GM11168 (cell line): Measurements from ENCODE around the gene EEA1.

Experiments used
- in situ Hi-C: fragments of 300-500 bp; cut with MboI; formaldehyde crosslinking; loops from one replicate; pipeline ENCODE4 v1.12.0; 2022; ENCODE audit warnings: low sequenced_read_pairs; ENCODE audit not compliant: unreplicated experiment

EEA1 gene

DNA sequence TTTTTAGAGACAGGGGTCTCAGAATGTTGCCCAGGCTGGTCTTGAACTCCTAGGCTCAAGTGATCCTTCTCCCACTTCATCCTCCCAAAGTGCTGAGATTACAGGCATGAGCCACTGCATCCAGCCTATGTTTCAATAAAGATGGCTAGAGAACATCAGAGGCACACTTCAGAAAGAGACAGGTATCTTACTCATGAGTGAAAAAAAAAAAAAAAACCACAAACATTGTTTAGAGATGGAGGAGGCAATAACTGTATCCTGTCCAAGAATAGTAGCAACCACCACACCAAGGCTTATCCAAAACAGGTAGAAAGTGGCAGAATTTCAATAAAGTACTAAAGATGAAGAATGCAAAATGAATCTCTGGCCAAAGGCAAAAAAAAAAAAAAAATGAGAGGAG, 30.3 kb downstream of the EEA1 start:
- in situ Hi-C loops, result loop anchor here (5.0 kb wide), 1 partner anchor 36 kb away; no protein-coding TSS in a partner anchor

- in situ Hi-C loops, result loop anchor here (5.0 kb wide), 1 partner anchor 36 kb away; no protein-coding TSS in a partner anchor
Measured at GRCh38 chr12:92897844-92898243, 31.3 kb downstream of the EEA1 start.

DNA sequence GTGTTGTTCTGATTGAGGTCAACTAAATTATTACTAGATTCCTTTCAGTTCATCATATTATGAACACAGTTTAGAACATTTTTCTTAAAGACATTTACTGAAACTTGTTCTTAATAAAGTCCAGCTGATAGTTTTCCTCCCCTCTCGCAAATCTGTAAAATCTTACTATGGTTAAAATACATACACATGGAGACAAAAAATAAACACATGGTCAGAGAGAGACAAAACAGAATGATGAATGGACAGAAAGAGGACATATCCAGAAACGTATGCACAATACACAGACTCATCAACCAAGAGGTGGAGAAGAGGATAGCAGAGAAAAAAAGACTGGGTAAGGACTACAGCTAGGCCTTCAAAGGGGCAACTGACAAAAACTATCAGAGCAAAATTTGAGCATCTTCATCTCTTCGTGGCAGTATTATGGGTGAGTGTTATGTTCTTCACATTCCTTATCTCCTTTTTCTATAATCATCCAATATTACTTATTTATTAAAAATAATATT, 38.4 kb downstream of the EEA1 start:
- in situ Hi-C loops, result no loop called here

DNA sequence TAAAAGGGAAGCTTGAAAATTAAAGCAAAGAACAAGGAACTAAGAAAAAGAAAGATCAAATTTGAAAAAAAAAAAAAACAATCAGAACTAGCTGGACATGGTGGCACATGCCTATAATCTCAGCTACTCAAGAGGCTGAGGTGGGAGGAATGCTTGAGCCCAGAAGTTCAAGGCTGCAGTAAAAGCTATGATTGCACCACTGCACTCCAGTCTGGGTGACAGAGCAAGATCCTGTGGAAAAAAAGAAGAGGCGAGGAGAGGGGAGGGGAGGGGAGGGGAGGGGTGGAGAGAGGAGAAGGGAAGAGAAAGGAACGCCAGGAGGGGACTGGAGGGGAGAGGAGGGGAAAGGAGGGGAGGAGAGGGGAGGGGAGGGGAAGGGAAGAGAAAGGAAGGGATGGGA, 43.0 kb downstream of the EEA1 start:
- in situ Hi-C loops, result no loop called here

DNA sequence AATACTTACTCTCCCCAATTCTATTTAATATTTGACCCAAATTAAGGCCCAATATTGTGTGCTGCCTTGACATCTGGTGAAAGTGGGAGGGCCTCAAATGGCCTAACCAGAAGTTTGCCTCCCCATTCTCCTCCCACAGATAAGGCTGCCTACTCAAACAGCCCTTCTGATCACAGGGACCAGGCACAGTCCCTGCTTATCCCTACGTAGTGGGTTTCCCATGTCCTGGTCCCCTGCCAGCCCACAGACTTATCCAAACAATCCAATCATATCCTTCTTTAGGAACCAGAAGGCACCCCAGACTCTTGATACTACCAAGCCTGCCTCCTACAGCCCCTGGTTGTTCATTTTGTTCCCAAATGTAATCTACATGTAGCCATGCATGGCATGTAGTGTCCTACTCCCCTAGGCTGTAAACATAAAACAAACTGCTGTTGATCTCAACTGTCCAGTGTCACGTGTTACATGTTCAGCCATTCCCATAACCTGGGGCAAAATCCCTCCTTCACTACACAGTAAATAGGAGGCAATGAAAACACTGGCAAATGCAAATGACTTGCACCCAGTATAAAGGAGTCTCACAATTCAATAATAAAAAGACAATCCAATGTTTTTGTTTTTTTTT, 49.3 kb downstream of the EEA1 start:
- in situ Hi-C loops, result no loop called here

DNA sequence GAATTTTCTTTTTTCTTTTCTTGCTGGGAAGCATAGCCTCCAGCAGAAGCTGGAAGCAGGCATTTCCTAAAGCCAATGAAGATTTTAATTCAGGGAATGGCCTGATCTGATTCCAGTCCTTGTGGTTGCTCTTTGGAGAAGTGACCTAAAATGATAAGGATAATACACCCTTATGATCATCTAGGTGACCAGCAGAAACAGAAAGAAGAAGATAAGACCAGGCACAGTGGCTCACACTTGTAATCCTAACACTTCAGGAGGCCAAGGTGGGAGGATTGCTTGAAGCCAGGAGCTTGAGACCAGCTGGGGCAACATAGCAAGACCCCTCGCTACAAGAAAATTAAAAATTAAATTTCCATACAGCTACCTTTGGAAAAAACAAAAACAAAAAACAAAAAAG, 51.2 kb downstream of the EEA1 start:
- in situ Hi-C loops, result no loop called here

- in situ Hi-C loops, result no loop called here
Measured at GRCh38 chr12:92876496-92876895, 52.6 kb downstream of the EEA1 start.

- in situ Hi-C loops, result no loop called here
Measured at GRCh38 chr12:92871116-92871515, 58.0 kb downstream of the EEA1 start.

DNA sequence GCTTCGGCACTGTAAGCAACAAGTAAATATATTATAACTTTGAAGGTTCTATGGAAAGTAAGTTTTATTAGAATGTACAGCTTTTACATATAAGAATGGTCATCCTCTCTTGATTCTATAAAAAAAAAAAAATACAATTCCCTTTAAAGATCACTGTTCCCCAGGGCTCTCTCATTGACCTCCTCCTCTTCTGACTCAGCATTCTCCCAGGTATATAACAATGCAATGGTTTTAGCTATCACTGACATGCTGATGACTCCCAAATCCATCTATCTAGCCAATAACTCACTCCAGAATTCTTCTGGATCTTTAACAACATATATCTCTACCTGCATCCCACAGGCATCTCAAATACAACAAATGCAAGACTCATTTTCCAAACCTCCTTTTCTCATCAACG, 62.7 kb downstream of the EEA1 start:
- in situ Hi-C loops, result no loop called here

GRCh38 chr12:92863251-92863650, 65.8 kb downstream of the EEA1 start:
- in situ Hi-C loops, result loop anchor here (5.0 kb wide), 1 partner anchor 34 kb away; no protein-coding TSS in a partner anchor

DNA sequence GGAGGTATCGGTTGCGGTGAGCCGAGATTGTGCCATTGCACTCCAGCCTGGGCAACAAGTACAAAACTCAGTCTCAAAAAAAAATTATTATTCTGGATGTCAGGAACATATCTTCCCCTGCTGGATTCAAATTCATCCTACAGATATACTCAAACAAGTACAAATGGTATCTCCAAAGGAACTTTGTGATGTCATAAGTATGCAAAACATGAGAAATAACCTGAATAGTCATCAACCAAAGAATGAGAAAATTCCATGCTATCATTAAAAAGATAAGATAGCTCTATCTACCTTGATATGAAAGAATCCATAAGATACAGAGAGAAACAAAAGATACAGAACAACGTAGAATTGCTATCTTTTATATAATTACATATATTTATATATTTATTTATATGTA, 67.7 kb downstream of the EEA1 start:
- in situ Hi-C loops, result loop anchor here (5.0 kb wide), 1 partner anchor 36 kb away; no protein-coding TSS in a partner anchor

GRCh38 chr12:92860521-92860920, 68.6 kb downstream of the EEA1 start:
- in situ Hi-C loops, result loop anchor here (5.0 kb wide), 1 partner anchor 37 kb away; no protein-coding TSS in a partner anchor

- in situ Hi-C loops, result loop anchor here (5.0 kb wide), 1 partner anchor 37 kb away; no protein-coding TSS in a partner anchor
Measured at GRCh38 chr12:92859650-92860386, 69.3 kb downstream of the EEA1 start.

DNA sequence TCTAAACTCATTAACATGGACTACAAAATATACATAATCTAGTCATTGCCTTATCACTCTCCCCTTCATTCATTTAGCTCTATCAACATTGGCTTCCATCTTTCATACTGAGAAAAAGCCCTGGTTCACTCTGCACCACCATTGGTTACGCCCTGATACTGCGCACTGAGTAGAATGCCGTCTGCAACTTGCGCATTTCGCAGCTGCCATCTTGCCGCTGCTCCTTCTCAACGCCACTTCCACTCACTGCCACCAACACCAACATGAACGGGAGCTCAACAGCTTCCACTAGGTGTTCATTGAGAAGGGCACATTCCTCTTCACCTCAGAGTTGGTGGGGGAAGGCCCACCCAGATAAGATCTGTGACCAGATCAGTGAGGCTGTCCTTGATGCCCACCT, 71.3 kb downstream of the EEA1 start:
- in situ Hi-C loops, result no loop called here

DNA sequence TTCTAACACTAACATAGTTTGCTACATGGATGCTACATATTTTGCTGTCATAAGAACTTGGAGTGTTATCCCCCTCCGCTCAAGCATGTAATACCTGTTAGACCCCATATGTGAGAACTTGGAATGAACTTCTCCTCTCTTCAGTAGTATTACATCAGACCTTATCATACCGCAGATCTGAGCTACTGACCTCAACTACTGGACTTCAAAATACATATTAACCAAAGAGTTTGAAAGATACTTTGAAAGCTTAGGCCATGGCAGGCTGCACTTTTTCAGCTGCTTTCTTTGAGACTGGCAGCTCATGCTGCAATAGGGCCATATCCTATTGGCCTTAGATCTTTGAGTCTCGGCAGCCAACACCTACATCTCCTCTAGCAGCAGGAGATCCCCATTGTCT, 74.8 kb downstream of the EEA1 start:
- in situ Hi-C loops, result no loop called here

DNA sequence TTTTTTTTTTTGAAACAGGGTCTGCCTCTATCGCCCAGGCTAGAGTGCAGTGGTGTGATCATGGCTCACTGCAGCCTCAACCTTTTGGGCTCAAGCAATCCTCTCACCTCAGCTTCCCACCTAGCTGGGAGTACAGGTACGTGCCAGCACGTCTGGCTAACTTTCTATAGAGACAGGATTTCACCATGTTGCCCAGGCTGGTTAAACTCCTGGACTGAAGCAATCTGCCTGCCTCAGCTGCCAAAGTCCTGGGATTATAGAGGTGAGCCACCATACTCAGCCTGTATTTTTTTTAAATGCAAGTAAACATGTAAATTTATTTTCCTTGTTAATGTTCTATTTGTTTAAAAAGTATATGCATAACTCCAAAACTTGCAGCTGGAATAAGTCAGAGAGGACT, 80.4 kb downstream of the EEA1 start:
- in situ Hi-C loops, result no loop called here

GRCh38 chr12:92847368-92847767, 81.7 kb downstream of the EEA1 start:
- in situ Hi-C loops, result no loop called here

- in situ Hi-C loops, result no loop called here
Measured at GRCh38 chr12:92845329-92845728, 83.8 kb downstream of the EEA1 start.

GRCh38 chr12:92844151-92844763, 84.8 kb downstream of the EEA1 start:
- in situ Hi-C loops, result no loop called here

GRCh38 chr12:92829686-92830282, 99.3 kb downstream of the EEA1 start:
- in situ Hi-C loops, result no loop called here

GRCh38 chr12:92828565-92828964, 100.5 kb downstream of the EEA1 start:
- in situ Hi-C loops, result no loop called here
